ENCODE results near the gene SLC28A1.

Gene SLC28A1

GRCh38 chr15:84883916-84884781 is at the start of gene SLC28A1:
Gene SLC28A1, plus strand, starts transcription at chr15:84884662. Its CDS starts 3,099 bp downstream, at chr15:84887761.
- no peak for DNase-seq (ENCODE audit: low spot score)
- in situ Hi-C loops (cut with MboI; ENCODE audit: low sequenced_read_pairs, unreplicated experiment), result no loop called here
- no peak for TF ChIP-seq CTCF (IDR thresholded peaks at IDR 0.05; ENCODE audit: borderline replicate concordance, control extremely low read depth, extremely low read depth, insufficient read depth, missing control alignments)

GRCh38 chr15:84834969-84835368 is 49.5 kb upstream of the SLC28A1 start:
- DNase-seq (ENCODE audit: low spot score), result no peak
- TF ChIP-seq CTCF (IDR thresholded peaks at IDR 0.05; ENCODE audit: borderline replicate concordance, control extremely low read depth, extremely low read depth, insufficient read depth, missing control alignments), result no peak
- in situ Hi-C loops (cut with MboI; ENCODE audit: low sequenced_read_pairs, unreplicated experiment), result loop anchor here (25.0 kb wide), 1 partner anchor 102 kb away; no protein-coding TSS in a partner anchor

GRCh38 chr15:84835661-84836337 is 48.7 kb upstream of the SLC28A1 start:
- in situ Hi-C loops (cut with MboI; ENCODE audit: low sequenced_read_pairs, unreplicated experiment), result loop anchor here (25.0 kb wide), 1 partner anchor 102 kb away; no protein-coding TSS in a partner anchor
- no peak for TF ChIP-seq CTCF (IDR thresholded peaks at IDR 0.05; ENCODE audit: borderline replicate concordance, control extremely low read depth, extremely low read depth, insufficient read depth, missing control alignments)
- no peak for DNase-seq (ENCODE audit: low spot score)

GRCh38 chr15:84836844-84837243 is 47.6 kb upstream of the SLC28A1 start:
- no peak for TF ChIP-seq CTCF (IDR thresholded peaks at IDR 0.05; ENCODE audit: borderline replicate concordance, control extremely low read depth, extremely low read depth, insufficient read depth, missing control alignments)
- in situ Hi-C loops (cut with MboI; ENCODE audit: low sequenced_read_pairs, unreplicated experiment), result loop anchor here (25.0 kb wide), 1 partner anchor 100 kb away; no protein-coding TSS in a partner anchor
- no peak for DNase-seq (ENCODE audit: low spot score)

- no peak for TF ChIP-seq CTCF (IDR thresholded peaks at IDR 0.05; ENCODE audit: borderline replicate concordance, control extremely low read depth, extremely low read depth, insufficient read depth, missing control alignments)
- no peak for DNase-seq (ENCODE audit: low spot score)
- in situ Hi-C loops (cut with MboI; ENCODE audit: low sequenced_read_pairs, unreplicated experiment), result loop anchor here (25.0 kb wide), 1 partner anchor 98 kb away; no protein-coding TSS in a partner anchor
Observed at GRCh38 chr15:84839714-84840113, 44.7 kb upstream of the SLC28A1 start.

GRCh38 chr15:84840255-84840654 is 44.2 kb upstream of the SLC28A1 start:
- no peak for TF ChIP-seq CTCF (IDR thresholded peaks at IDR 0.05; ENCODE audit: borderline replicate concordance, control extremely low read depth, extremely low read depth, insufficient read depth, missing control alignments)
- no peak for DNase-seq (ENCODE audit: low spot score)
- in situ Hi-C loops (cut with MboI; ENCODE audit: low sequenced_read_pairs, unreplicated experiment), result loop anchor here (25.0 kb wide), 1 partner anchor 97 kb away; no protein-coding TSS in a partner anchor

Data from GM13976 (cell line).